HG03196 (cell line): ENCODE measurements around the gene PYGB.

Source experiments
- ATAC-seq: cut with Tn5 transposase; IDR thresholded peaks from one replicate; pipeline ENCODE4 v1.9.1; 2021; ENCODE audit not compliant: unreplicated experiment

The PYGB gene

DNA sequence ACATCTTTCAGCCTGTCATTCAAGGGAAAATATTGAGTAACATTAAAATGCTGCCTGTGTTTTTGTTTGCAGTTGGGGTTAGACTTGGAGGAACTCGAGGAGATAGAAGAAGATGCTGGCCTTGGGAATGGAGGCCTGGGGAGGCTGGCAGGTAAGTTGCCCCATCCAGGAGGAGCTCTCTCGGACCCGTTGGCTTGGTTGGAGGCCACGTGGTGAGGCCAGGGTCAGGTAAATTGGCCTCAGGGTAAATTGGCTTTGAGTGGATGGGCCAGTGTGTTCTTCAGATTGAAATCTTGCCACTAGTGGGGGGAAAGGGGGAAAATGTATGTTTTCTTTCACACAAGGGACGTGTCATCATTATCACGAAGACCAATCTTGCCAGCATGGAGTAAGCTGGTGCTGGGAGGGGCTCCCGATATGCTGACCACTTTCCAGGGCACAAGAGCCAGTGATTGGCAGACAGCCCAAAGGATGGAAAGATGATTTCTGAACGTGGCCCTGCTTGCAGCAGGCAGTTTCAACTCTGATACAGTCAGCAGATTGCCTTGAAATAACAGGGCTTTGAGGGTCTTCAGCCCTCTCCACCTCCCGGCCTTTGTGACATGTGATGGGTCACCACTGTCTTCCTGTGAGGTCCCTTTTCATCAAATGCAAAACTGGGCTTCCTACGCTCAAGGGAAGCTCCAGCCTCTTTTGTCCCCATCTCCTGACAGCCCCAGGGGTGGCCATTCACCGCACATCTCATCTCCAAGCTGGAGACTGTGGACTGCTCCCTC lies 21.4 kb downstream of the PYGB start:
- no peak for ATAC-seq

DNA sequence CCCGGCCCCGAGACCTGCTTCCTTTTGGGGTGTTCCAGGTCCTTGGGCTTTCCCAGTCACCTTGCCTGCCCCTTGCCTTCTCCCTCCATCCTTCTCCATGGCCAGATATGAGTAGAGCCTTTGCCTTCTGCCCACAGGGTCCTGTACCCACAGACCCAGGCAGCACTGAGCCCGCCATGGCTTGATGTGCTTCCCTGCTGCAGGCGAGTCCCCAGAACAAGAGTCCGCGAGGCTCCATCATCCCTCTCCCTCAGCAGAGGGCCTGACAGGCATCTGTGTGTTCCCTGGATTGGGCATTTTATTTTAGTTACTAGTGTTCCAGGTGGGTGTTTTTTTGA lies 21.9 kb downstream of the PYGB start:
- ATAC-seq = no peak

DNA sequence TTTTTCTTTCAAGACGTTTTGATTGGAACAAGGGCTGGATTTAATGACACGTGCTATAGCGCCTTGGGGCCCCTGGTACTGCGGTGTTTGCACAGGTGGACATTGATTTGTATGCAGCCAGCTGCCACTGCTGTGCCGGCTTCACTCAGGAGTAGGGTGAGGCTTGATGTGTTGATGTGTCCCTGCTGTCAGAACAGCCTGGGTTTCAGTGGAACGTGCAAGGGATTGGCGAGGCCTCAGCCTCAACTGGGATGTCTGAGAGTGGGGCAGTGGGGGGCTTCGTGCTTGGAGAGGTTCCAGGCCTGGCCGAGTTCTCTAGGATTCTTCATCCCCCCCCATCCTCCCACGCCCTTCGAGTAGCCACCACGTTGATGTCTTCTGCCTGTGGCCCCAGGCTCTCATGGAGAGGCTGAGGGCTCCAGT lies 23.0 kb downstream of the PYGB start:
- ATAC-seq = no peak

DNA sequence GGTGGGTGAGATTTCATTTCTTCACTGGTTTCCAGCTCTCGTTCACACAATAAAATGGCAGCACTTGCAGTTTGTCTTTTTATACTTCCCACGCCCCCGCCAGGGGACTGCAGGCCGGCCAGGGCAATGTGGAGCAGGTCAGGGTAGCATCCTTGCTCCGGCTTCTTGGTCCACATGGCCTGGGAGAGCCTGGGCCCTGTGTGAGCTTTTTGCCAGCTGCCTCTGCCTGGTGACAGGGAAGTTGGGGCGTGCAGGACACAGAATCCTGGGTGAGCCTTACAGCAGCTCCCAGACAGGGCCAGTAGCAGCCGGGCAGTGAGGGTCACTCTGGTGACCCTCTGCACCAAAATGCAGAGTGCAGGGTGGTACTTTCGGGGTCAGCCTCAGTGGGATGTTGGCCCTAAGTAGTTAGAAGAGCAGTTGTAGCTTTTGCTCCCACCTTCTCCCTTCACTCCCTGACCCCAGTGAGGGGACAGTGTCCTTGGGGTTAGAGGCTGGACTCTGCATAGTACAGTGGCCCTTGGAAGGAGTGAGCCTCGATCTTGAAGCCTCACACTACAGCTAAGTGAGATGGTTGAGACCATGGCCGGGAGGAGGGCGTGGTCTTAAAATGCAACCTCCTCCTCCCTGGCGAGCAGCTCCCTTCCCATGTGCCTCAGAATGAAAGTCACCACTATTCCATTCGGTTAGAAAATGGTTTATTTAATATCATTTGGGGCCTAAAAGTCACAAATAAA lies 23.8 kb downstream of the PYGB start:
- ATAC-seq = no peak

DNA sequence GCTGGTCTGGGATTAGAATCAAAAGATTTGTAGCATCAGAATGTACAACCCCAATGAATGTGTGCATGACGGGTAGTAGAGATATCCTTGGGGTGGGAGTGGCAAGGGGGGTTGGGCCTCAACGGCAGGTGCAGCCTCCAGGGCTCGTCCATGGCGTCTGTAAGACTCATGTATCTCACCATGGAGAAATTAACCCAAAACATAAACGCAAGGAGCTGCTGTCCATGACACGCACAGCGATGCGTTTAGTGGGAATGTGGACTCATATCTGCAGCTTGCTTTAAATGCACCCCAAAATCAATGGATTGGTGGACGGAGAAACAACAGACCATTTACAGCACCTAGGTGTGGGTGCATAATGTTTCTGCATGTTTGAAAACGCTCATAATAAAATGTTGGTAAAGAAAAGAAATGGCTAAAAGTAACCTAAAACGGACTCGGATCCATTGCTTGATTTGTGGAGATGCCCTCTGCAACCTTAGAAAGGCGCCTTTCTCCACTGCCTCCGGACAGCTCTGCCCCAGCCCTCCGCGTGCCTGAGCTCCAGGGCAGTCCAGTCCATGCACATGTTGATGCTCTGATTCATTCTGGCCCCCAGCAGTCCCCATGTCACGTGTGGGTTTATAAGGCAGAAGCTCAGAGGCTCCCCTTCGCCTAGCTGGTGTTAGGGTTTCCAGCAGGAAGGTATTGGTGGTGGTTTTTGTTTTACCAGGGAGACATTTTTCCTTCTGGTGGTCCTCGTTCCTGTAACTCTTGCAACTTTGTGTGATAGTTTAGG lies 24.5 kb downstream of the PYGB start:
- no peak for ATAC-seq

DNA sequence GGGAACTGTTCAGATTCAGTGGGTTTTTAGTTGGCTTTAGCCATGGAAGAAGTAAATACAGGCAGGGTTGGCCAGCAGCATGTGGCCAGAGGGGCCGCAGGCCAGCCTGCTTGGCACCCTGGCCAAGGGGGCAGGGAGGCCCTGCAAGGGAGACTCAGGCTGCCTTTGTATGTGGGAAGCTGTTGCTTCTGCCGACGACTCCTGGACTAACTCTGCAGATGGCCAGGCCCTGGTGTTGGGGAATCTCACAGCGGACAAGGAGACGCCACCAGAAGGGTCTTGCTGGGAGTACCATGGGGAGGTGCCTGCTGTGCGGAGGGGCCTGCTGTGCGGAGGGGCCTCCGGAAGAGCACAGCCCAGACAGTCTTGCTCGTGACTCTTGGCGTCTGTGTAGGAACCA lies 25.2 kb downstream of the PYGB start:
- ATAC-seq = no peak

DNA sequence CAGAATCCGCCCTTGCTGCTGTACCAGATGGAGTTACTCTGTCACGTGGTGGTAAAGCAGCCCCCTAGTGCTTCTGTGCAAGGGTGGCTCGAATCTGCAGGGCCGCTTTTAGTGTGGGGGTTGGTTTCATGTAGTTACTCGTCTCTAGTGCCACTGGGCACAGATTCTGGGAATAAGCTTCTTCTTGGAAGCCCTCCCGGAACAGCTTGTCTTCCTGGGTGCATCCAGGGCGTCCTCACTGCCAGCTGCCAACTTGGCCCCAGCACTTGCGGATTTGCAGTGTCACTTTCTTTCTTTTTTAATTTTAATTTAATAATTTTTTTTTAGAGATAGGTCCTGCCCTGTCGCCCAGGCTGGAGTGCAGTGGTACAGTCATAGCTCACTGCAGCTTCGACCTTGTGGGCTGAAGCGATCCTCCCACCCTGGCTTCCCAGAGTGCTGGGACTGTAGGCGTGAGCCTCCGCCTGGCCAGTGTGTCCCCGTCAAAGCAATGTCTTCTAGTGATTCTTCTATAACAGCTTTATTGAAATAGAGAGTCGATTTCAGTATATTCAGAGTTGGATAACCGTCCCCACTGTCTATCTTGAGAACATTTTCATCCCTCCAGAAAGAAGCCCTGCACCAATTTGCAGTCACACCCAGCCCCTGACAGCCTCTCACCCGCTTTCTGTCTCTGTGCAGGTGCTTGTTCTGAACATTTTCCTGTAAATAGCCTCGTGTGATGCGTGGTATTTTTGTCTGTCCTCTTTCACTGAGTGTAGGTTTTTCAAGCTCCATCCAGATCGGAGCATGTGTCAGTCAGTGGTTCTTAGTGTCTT lies 25.9 kb downstream of the PYGB start:
- no peak for ATAC-seq

DNA sequence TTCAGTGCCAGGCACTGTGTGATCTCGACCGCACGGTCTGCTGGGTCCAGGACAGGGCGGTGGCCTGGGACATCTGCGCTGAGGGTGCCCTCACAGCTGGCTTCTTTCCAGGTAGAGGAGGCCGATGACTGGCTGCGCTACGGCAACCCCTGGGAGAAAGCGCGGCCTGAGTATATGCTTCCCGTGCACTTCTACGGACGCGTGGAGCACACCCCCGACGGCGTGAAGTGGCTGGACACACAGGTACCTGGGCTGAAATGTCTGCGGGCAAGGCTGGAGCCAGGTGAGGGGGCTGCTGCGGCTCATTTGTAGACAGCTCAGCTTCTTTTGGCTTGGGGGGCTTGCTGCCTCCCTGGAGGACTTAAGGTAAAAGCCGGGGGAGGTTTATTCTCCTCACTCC lies 26.6 kb downstream of the PYGB start:
- no peak for ATAC-seq

DNA sequence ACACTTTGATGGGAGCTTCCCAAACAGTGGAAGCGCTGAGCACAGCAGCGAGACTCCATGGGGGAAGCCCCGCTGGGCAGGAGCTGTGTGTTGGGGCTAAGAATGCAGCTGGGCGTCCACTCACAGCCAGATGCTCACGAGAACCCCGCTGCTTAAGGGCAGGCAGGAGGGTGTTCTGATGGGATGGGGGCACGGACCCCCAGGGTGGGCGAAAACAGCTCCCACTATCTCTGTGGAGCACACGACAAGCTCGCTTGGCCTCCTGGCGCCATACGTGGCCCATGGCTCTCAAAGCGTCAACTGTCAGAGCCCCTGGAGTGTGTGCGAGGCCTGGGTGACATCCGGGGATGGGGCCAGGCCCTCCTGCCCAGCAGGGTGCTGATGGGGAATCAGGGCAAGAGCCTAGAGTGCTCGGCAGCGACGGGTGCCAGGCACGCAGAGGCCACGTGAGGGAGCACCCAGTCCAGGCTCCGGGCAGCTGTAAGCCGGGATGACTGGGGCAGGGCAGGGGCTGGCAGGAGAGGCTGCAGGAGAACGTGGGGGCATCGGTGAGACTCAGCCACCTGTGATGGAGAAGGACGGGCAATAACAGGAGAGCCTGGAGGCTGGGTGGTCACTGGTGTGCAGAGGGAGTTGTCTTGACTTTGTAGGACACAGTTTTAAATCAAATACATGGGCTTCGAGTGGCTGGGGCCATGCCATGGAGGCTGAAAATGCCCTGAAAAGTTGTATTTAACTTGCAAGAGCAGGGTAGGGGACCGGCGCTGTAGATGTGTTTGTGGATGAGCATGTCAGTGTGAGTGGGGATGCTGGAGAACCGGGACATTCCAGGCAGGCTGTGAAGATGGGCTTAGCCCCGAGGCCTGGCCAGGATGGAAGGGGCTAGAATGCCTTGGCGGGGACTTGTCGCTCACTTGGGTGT lies 27.3 kb downstream of the PYGB start:
- ATAC-seq = no peak

DNA sequence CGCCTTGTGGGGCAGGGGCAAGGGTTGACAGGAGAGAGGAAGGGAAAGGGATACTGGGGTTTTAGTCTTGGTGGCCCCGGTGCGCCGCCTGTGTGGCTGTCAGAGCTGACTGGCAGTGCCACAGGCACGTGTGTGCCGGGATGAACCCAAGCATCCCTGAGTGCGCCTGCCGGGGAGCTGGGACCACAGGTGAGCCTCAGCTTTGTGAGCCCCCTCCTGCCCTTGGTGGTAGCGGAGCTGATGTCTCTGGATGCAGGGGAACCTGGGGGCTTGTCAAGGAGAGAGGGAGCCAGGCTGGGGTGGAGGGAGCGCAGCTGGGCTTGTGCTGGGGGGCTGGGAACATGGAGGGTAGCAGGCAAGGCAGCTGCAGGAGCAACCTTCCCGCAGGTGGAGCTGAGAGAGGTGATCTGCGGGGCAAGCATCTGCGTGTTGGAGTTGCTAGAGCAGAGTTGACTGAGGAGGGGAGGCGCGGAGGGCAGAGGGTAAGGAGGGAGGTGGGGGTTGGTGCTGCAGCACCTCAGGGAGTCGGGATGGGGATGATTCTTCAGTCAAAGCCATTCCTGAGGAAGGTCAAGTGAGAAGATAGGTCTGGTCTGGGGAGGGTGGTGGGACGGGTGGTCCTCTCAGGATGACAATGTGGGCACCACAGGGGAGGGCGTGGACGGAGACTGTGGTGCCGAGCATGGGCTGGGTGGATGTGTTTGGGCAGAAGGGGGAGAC lies 28.1 kb downstream of the PYGB start:
- ATAC-seq = no peak

DNA sequence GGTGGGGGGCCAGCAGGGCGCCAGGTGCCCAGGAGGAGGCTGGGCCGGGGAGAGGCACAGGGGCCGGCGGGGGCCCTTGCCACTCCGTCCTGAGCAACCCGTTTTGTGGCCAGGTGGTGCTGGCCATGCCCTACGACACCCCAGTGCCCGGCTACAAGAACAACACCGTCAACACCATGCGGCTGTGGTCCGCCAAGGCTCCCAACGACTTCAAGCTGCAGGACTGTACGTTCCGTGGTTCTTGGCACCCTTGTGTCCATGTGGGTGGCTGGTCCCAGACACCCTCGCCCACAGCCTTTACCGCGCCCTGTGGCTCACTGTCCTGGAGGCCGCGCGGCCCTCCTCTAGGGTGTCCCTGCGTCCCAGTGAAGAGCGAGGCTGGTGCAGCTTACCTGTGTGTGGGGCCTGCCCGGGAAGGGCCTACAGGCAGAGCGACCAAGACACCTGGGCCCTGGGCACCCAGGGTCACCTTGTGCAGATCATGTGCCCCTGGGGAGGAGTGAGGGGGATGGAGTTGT lies 28.7 kb downstream of the PYGB start:
- no peak for ATAC-seq

DNA sequence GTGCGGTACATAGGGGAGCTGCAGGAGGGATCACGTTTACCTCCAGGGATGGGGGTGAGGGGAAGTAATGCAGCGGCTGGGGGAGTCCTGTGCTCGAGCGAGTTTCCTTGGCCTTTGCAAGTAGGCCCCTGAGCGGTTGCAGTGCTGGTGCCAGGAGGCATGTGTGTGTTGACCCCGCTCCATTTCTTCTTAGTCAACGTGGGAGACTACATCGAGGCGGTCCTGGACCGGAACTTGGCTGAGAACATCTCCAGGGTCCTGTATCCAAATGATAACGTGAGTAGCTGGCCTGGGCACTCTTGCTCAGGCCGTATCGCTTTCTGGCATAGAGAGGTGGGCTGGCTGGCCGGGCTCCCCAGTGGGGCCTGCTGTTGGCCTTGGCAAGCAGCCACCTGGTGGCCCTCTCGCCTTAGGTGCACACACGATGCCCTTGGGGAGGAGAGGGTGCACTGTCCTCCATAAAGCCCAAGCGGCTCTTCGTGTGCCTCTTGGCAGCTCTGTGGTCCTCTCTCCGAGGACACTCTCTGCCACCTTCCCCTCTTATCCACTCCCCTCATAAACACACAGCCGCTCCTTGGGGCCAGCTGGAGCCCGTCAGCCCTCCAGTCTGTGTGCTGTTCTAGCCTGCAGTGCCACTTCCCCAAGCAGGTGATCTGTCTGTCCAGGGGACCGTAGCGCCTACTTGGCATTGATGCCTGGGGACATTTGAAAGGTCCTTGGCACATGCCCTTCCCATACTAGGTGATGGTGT lies 29.3 kb downstream of the PYGB start:
- ATAC-seq = no peak

DNA sequence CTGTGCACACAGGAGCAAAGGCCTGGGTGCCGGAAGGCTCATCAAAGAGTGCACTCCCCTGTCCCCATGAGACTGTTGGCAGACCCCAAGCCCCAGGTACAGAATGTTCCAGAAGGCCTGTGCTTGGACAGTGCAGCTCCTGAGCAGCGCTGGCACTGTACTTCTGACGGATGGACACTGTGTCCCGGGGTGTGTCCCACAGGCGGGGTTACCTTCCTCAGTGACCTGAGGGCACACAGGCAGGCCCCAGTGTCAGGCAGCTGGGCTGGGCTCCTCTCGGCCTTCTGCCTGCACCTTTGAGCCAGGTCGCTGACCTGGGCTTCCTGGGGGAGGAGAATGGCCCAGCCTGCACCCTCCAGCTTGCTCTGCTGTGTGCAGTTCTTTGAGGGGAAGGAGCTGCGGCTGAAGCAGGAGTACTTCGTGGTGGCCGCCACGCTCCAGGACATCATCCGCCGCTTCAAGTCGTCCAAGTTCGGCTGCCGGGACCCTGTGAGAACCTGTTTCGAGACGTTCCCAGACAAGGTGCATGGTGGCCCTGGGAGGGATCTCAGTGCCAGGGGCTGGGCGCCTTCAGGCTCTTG lies 30.1 kb downstream of the PYGB start:
- no peak for ATAC-seq

DNA sequence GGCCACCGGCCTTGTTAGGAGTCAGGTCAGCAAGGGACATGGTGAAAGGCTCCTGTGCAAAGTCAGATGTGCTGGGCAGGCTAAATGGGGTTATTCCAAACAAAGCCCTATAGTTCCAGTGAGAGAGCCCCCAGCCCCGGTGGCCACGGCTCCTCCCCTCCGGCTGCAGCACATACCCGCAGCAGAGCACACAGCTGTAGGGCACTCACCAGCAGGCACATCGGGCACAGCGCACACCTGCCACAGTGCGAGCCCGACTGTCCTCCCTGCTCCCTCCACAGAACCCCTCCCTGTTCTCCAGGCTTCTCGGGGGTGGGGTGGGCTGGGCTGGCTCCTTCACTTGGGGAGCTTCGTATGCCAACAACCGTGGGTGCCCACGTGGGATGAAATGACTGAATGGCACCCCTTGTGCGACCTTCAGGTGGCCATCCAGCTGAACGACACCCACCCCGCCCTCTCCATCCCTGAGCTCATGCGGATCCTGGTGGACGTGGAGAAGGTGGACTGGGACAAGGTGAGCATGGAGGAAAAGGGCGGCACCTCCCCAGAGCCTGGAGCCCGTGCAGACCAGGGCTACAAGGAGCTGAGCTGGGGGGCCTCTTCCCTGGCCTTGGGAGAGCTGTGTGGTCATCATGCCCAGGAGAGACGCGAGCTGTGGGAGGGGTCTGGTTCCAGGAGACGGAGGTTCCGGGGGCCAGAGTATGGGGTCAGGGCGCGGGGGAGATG lies 30.9 kb downstream of the PYGB start:
- no peak for ATAC-seq

DNA sequence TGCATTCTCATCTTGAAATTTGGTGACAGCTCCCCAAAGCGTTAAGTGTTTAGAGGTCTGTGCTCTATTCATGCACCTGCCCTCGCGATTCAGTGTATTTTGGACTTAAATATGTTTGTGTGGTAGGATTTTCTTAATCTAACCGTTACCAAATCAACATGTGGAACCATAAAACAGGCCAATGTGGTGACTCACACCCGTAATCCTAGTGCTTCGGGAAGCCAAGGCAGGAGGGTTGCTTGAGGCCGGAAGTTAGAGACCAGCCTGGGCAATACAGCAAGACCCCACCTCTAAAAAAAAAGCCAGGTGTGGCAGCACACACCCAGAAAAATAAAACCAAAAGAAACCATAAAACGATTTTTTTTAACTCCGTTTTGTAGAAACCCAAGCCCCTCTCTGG lies 31.5 kb downstream of the PYGB start:
- ATAC-seq = no peak

DNA sequence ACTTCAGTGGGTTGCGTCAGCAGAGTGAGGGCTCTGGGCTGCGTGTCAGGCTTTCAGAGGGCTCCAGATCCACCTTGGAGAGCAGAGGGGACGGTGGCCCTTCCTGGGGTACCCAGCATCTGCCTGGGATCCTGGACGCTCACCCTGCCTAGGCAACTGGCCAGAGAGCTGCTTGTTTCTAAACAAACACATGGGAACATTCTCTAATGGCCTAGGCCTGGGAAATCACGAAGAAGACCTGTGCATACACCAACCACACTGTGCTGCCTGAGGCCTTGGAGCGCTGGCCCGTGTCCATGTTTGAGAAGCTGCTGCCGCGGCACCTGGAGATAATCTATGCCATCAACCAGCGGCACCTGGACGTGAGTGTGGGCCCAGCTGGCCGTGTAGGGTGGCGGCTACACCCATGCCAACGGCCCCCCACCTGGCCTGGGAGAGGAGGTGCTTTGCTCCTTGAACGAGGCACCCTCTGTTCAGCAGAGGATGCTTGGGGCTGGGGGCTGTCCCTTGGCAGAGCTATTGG lies 32.2 kb downstream of the PYGB start:
- ATAC-seq = no peak
